ENCODE measurements around the gene CLEC16A.
A peak's percentile ranks its signal among the peaks of the same experiment; 100 is the strongest.

The CLEC16A gene

DNA sequence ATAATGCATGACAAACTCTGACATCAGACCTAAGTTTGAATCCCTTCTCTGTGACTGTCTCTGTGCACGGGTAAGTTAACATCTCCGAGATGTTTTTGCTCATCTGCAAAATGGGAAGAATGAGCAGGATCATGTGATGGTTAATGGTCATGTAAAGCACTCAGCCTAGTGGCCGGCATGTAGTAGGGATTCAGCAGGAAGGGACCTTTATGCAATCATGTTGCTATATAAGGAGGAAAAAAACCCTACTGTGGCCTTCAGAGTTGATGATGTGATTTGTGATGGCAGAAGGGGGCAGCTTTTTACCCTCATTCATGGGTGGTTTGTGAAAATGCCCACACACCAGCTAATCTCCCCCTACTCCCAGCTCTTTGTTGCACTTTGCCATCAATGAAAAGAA is 24.1 kb downstream of the CLEC16A start:
- no peak for DNase-seq (ENCODE audit: low spot score)

DNA sequence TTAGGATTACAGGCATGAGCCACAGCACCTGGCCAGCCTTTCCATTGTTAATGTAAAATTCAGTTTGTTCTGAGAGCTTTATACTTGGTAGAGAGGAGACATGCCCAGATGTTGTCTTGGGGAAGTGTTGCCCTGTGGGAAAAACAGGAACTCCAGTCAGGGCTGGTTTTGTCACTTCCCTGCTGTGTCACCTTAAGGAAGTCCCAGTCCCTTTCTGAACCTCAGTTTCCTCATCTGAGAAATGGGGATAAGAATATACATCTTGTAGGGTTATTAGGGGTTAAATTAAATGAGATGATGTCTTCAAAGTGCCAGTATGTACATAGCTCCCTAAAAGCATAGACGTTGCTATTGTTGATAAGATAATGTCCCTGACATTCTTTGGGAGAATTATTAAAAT is 25.3 kb downstream of the CLEC16A start:
- DNase-seq (ENCODE audit: low spot score), result no peak

DNA sequence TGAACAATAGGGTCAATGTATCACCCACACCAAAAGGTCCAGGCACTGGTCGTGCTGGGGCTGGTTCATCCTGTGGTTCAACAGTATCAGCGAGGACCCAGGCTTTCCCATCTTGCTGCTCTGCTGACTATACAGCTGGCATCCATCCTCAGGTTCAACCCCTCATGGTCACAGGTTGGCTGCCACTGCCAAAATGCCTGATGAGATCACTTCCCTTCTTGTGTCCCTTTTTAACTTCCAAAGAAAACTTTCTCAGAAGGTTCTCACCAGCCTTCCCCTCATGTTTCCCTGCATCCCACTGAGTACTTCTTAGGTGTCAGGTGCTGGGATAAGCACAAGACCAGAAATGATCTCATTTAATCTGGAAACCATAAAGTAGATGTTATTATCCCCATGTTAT is 25.7 kb downstream of the CLEC16A start:
- DNase-seq (ENCODE audit: low spot score), result no peak

DNA sequence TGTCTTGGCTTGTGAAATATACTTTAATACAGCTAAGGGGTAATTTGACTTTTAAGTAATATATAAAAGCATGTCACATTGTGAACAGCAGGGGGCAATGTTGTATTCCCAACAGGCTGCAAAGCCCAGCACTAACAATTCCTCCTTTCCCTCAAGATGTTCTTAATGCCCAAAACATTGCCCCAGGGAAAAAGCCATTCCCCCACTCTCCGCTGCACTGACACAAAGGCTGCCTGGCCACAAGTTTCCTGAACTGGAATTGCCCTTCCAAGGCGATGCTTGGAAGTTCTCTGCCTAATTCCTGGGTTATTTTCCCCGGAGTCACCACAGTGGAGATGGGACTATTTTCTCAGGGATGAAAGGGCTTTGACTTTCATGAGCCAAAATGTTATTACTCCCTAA is 27.2 kb downstream of the CLEC16A start:
- peak; percentile 53 for DNase-seq (ENCODE audit: low spot score)

DNA sequence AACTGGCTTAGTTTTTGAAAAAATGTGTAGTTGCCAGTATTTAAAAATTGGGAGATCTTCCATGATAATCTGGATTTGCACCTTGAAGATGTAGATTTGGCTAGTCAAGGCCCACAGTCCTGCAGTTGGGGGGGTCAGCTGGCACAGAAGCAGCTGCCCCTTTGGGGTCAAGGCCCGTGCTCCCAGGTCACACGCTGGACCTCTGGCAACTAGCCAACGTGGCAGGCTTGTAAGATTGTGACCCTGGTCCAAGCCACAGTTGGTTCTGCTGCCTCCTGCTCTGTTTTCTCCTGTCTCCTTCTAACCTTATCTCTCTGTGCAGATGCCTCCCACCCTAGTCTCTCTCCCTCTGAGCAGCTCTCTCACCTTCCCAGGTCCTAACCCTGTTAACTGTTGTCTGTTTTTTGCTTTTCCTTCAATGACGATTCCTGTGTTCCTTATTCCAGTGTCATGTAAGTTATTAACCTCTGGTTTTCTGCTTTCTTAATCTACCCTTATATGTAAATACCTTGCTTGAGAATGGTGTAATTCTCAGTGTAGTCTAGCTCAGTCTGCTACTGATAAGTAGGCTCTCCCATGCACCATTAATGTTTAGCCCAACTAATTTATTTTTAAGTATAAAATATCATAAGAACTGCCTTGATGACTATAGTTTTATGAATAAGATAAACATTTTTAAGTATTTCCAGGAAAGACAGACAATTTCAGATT is 27.9 kb downstream of the CLEC16A start:
- DNase-seq (ENCODE audit: low spot score), result no peak

DNA sequence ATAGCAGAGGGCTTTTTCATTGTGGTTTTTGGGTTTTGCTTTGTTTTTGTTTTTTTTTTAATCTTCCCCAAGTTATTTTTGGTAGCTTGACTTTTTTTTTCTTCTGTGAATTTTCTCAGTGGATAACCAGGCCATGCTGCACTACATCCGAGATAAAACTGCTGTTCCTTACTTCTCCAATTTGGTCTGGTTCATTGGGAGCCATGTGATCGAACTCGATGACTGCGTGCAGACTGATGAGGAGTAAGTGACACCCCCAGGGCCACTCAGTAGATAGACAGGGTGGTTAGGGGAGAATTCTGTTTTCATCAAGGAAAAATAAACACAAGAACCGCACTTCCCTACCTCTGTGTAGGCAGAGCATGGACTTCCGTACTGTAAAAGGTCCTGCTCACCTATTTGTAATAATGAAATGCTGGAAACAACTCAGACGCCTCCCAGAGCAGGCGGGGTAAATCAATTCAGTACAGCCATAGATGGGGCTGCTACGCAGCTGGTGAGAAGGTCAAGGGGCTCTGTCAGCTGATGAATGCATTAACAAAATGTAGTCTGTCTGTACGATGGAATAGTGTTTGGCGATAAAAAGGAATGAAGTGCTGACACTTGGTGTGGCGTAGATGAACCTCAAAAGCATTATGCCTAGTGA is 28.6 kb downstream of the CLEC16A start:
- DNase-seq (ENCODE audit: low spot score), result no peak

DNA sequence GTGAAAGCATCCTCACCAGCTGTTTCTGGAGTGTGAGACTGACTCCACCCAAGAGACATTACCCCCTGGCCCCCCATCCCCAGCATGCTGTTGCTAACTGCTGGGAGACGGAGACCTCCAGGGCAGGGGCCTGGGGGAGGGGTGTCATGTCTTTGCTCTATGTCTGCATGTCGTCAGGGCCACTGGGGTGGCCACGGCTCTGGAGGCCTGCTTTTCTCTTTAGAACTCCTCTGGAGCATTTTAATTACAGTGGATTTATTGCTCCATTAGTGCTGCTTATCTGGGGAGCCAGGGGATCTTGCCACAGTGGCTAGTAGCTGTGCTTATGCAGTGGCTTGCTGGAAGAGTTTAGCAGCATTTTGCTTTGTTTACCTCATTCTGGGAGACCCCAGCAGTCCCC is 32.3 kb downstream of the CLEC16A start:
- no peak for DNase-seq (ENCODE audit: low spot score)

DNA sequence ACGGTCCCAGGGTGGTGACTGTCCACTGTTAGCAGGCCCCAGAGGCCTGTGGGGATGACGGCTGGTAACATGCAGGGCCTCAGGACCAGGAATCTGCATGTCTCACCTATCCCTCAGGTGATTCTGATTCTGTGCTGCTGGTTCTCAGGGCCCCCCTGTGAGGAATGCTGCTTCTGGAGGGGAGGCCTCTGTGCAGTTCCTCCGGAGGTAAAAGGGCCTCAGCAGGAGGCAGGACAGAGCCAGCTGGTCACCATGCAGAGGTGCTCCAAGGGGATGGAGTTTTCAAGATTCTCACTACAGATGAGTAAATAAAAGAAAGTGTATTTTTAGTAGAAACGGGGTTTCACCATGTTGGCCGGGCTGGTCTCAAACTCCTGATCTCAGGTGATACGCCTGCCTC is 33.8 kb downstream of the CLEC16A start:
- no peak for DNase-seq (ENCODE audit: low spot score)

DNA sequence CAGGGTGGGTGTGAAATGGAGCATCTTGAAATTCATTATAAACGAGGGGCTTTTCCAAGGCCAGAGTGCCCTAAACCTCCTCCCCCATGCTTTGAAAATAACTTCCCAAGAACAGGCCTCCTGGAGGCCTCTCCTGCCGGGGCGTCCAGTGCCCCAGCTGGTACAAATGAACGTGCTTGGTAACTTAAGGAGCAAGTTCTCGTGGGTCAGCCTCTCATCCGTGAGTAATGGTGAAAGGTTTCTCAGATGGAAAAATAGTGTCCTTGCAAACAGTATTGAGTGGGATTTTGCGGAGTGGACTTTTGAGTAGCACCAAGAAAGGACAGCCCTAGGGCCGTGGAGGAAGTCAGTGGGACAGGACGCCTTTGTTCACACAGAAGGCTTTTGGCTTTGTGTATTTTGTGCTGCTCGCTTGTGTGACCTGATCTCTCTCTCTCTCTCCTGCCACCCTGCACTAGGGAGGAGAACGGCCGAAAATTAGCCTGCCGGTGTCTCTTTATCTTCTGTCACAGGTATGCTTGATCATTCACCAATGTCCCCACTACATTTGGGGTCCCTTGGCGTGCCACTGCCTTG is 34.6 kb downstream of the CLEC16A start:
- DNase-seq (ENCODE audit: low spot score), result no peak

DNA sequence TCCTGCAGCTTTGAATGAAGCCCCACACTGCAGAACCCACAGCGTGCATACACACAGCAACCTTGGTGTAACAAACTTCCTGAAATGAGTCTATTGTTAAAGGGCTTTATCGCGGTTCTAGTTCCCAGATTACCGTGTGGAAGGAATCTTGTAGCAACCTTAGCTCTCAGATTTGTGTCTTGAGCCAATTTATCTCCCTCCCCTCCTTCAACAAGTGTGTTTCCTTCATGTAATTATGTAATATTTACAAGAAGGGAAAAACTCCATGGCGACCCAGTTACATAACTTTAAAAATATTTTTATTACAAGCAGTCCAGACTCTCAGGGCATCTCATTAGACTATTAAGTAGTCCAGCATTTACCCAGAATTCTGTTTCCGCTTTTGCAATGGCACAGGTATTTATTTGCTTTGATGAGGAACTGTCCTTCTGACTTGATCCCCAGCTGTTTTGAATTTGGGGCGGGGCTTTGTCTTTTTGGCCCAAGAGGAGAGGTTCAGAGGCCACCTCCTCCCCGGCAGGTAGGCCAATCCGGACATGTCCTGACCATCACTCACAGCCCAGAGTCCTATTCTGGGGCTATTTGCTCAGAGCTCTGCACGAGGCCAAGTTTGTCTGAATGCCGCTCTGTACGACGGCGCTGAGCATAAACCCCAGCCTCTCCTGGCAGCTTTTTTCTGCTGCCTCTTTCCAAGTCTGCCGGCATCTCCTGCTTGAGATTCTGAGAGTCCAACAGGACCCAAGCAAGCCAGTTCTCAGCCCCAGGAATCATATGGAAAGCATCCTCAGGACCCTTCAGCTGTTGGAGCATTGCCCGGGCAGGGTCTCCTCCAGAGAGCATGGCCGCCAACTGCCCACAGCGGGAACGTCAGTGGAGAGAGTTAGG is 35.6 kb downstream of the CLEC16A start:
- no peak for DNase-seq (ENCODE audit: low spot score)

DNA sequence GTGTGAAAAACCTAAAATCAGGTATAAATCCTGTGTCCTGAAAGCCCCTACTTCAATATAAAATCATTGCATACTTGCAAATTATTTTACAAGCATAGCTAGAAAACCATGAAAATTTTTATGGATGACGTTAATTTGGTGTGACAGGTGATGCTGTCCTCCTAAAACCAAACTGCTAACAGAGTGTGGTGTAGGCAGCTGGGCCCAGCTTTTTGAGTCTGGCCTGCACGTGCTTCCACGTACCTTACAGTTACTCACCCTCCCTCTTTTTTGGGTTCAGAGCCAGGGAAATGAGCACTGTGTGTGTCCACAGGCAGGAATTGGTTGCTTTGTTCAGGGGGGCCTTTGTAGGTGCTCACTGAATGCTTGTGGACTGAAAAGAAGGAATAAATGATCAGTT is 36.4 kb downstream of the CLEC16A start:
- DNase-seq (ENCODE audit: low spot score), result no peak

DNA sequence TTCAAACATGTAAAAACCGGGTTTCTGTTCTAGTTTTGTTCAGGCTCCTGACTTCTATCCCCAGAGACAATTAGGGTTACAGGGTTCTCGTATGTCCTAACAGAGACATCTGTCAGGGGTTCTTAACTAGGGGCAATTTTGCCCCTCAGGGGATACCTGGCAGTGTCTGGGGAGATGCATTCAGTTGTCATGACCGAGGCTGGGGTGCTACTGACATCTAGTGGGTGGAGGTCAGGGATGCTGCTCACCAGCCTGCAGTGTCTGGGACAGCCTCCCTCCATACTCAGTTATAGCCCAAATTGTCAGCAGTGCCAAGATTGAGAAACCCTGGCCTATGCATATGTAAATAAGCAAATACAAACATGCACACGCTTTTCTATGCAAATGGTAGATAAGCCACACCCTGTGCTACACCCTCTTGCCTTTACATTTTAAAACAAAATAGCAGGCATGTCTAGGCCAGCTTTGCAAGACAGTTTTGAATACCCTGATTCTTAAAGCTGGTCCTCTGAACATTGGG is 37.4 kb downstream of the CLEC16A start:
- no peak for DNase-seq (ENCODE audit: low spot score)

DNA sequence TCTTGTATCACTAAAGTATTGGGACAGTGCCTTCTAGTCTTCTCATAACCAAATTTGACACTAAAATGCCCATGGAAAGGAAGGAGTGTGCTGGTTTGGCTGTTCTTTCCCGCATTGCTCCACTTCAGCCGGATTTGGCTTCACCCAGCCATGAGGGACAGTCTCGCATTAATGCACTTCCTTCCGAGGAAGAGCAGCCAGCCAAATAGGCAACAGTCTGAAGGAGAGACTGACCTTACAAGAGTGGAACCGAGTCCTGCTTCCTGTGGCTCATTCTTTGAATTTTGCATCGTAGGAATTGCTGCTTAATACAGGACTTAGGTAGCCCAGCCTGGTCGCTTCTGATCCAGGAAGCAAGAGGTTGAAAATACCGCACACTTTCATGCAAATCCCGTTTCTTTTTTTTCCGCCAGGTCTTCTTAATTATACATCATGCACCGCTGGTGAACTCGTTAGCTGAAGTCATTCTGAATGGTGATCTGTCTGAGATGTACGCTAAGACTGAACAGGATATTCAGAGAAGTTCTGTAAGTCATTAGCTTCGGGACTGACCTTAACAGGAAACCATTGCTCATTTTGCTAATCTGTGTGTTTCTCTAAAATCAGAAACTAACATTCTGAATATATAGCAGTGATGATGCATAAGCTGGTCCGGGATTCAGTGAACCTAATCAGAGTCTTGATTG is 38.2 kb downstream of the CLEC16A start:
- no peak for DNase-seq (ENCODE audit: low spot score)

DNA sequence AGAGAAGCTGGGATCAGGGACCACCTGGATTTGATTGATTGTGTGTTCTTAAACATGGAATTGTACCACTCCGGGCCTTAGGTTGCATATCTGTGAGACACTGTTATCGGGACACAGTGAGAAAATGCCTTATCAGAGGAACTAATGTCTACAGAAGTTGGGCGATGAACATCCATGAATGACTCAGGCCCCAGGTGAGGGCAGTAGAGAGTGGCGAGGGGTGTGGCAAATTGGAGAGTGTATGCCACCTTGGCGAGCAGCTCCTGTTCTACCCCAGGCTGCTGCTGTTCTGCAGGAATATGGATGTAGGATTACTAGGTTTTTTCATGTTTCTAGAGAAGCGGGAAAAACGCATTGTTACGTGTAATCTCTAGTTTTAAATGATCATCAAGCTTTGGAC is 38.8 kb downstream of the CLEC16A start:
- DNase-seq (ENCODE audit: low spot score), result no peak

DNA sequence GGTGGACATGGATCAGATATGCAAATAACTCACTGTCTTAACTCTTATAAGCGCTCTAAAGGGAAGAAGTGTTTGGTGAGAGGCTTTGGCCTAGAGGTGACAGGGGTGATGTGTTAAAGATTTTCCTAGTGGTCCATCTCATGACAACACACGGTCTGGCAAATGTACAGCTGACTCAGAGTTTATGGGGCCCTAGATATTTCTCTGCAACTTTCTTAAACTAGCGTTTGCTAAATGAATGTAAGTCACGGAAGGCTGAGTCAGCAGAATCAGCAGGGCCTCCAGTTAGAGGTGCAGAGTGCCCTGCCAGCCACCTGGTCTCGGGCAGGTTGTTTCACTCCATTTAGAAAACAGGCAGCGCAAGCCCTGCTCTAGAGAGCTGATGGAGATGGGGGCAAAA is 40.1 kb downstream of the CLEC16A start:
- no peak for DNase-seq (ENCODE audit: low spot score)

DNA sequence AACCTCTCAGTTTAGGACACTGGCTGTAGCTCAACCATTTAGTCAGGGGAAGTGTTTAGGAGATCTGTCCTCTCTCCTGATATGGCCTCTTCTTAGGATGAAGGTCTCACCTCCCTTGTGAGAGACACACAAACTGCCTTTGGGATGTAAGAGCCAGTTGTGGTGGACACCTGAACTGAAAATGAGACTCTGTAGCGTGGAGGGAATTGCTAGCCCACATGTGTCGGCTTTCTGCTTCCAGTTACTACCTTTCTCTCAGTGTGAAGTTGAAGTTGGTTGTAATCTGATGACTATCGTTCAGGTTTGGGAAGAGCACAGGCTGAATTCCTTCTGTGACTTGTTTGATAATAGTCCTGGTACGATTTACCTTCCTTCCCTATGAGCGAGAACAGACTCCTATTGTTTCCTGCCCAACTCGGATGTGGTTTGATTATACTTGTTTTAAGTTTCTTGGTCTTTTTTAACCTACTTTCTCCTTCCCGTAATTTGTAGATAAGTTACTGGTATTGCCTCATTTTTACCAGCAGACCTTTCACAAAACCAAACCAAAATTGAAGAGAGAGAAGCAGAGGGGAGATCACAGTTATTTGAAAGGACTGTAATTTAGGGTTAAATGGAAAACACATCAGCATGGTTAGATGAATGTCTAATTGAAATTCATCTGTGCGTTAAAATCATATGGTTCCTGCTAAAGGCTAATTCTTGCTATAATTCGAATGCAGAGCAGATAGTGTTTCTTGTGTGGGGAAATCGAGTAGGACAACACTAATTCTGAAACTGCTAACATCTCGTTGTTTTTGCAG is 43.2 kb downstream of the CLEC16A start:
- no peak for DNase-seq (ENCODE audit: low spot score)

DNA sequence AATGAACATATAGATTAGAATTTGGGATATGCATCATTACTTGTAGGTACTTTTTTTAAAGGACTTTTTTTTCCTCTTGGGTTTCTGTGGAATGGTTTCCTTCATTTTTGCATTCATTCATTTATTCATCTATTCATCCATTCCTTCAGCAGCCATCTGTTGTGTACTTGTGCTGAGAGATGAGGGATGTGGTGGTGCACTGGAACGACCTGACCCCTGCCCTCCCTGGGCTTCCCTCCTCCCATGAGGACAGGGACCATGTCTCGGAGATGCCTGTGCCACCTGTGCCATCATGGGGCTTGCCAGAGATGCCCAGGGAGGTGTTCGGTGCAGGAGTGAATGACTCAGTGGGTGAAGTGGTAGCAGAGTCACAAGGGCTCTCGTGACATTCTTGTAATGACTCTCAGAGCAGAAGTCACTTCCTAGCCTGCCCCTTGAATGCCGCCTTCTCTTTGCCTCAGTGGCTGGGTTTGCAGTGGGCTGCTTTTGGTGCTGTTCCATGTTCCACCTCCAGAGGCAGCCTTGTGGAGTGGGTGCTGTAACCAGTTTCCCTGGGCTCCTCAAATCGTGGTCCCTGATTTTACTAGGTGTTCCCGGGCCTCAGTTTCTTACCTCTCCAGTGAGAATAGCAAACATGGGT is 43.9 kb downstream of the CLEC16A start:
- no peak for DNase-seq (ENCODE audit: low spot score)

DNA sequence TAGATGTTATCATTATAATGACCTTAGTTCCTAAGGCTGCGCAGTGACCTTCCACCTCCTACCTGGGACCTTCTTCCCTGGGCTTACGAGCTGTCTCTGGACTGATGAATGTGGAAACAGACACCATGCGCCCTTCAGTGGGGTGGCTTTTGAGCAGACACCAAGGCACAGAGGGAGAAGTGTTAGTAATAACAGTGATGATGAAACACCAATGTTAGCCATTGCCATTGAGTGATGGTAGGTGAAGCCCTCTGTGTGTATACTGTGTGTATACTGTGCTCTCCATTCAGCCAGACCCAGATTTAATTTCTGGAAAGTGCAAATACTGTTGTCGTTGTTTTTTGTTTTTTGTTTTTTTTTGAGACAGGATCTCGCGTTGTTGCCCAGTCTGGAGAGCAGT is 44.5 kb downstream of the CLEC16A start:
- no peak for DNase-seq (ENCODE audit: low spot score)

DNA sequence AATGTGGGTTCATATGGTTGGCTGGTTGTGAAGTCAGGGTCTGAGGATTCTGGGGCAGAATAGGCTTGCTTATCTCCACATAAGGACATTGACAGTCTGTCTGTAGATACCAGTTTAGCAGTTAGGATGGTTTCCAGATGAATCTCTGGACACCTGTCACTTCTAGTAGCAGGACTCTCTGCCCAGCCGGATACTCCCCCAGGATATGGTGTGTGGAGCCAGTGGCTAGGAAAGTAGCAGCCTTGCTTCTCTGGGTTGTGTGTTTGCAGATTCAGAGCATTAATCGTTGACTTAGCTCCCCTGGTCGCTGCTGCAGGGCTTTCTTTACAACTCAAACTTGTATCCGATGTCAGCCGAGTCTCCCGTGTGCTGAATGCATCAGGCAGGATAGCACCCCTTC is 45.2 kb downstream of the CLEC16A start:
- DNase-seq (ENCODE audit: low spot score), result no peak

DNA sequence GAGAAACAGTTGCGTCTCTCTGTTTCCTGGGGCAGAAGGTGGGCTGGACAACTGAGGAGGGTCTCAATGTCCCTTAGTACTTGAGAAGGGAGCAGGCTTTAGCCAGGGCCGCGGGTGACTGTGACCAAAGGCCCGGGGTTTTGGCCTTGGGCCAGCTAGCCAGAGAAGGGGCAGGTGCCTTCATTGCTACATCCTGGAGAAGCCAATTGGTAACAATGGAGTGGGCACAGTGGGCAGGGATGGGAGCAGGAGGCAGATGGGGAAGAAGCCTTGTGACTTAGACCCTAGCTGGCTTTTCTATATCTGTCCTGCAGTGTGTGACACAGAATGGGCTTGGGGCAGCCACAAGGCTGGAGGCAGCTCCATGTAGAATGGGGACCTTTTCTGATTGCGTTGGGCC is 46.0 kb downstream of the CLEC16A start:
- no peak for DNase-seq (ENCODE audit: low spot score)

DNA sequence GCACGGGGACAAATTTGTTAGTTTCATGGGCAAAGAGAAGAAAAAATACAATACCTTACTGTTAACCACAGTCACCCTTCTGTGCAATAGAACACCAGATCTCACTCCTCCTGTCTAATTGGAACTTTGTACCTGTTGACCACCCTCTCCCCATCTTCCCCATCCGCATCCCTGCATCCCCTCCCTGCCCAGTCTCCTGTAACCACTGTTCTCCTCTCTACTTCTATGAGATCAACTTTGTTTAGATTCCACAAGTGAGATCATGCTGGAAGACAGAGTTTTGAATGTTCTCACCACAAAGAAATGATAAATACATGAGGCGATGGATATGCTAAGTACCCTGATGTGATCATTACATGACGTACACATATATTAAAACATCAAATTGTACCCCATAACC is 47.7 kb downstream of the CLEC16A start:
- peak; percentile 54 for DNase-seq (ENCODE audit: low spot score)
